ACHN (cell line): Measurements from ENCODE around the gene CST4.
A peak's percentile ranks its signal among the peaks of the same experiment; 100 is the strongest.
"Not testable (repeated sequence)": the region's sequence is repeated elsewhere in the genome, so short reads cannot be mapped to it uniquely, and the experiment has no call there.

Source experiments
- DNase-seq: peaks from one replicate; pipeline ENCODE4 v3.0.0-alpha.2; 2015
- in situ Hi-C: cut with HindIII; loops from 2 replicates; pipeline ENCODE4 v1.10.0; 2017; ENCODE audit warnings: low sequenced_read_pairs, low pct_ligation_motif_present, low pct_unique_long_range_greater_than_20kb

Gene CST4

GRCh38 chr20:23692725-23693619, 4.1 kb upstream of the CST4 start:
- peak; percentile 20 for DNase-seq
- in situ Hi-C loops, result not testable (repeated sequence)

- no peak for DNase-seq
- in situ Hi-C loops, result no loop called here
Observed at GRCh38 chr20:23691675-23692074, 2.8 kb upstream of the CST4 start.

GRCh38 chr20:23690581-23690980, 1.7 kb upstream of the CST4 start:
- DNase-seq, result no peak
- in situ Hi-C loops, result no loop called here

GRCh38 chr20:23689399-23689690, 507 bp upstream of the CST4 start:
- in situ Hi-C loops, result no loop called here
- DNase-seq, result no peak

GRCh38 chr20:23687986-23688385, 852 bp downstream of the CST4 start:
- in situ Hi-C loops, result no loop called here
- no peak for DNase-seq

- in situ Hi-C loops, result no loop called here
- no peak for DNase-seq
Observed at GRCh38 chr20:23686046-23686750, 2.6 kb downstream of the CST4 start.

- in situ Hi-C loops, result not testable (repeated sequence)
Observed at GRCh38 chr20:23685529-23685896, 3.3 kb downstream of the CST4 start.

GRCh38 chr20:23684261-23684660, 4.6 kb downstream of the CST4 start:
- in situ Hi-C loops, result no loop called here
- no peak for DNase-seq

More at GRCh38 chr20:23685529-23685896, 3.3 kb downstream of the CST4 start:
- DNase-seq, result not testable (repeated sequence)

- in situ Hi-C loops, result no loop called here
- no peak for DNase-seq
Observed at GRCh38 chr20:23683807-23684206, 5.0 kb downstream of the CST4 start.

GRCh38 chr20:23683281-23683680, 5.6 kb downstream of the CST4 start:
- in situ Hi-C loops, result no loop called here
- no peak for DNase-seq

GRCh38 chr20:23680146-23680545, 8.7 kb downstream of the CST4 start:
- in situ Hi-C loops, result no loop called here
- DNase-seq, result no peak

- DNase-seq, result no peak
- in situ Hi-C loops, result no loop called here
Observed at GRCh38 chr20:23679133-23680092, 9.4 kb downstream of the CST4 start.

- in situ Hi-C loops, result no loop called here
- no peak for DNase-seq
Observed at GRCh38 chr20:23673209-23673608, 15.6 kb downstream of the CST4 start.

- no peak for DNase-seq
- in situ Hi-C loops, result no loop called here
Observed at GRCh38 chr20:23672158-23672557, 16.7 kb downstream of the CST4 start.

GRCh38 chr20:23671479-23671878, 17.4 kb downstream of the CST4 start:
- DNase-seq, result no peak

GRCh38 chr20:23670361-23670760, 18.5 kb downstream of the CST4 start:
- in situ Hi-C loops, result no loop called here
- DNase-seq, result no peak

More at GRCh38 chr20:23671479-23671878, 17.4 kb downstream of the CST4 start:
- in situ Hi-C loops, result no loop called here

GRCh38 chr20:23669866-23670265, 19.0 kb downstream of the CST4 start:
- in situ Hi-C loops, result no loop called here
- DNase-seq, result no peak

GRCh38 chr20:23669327-23669726, 19.5 kb downstream of the CST4 start:
- in situ Hi-C loops, result no loop called here
- DNase-seq, result no peak

- peak; percentile 41 for DNase-seq
- in situ Hi-C loops, result no loop called here
Observed at GRCh38 chr20:23668477-23668951, 20.3 kb downstream of the CST4 start.
